GM18508 (cell line): Measurements from ENCODE around the gene TOP3A.

Experiments used
- ATAC-seq: cut with Tn5 transposase; IDR thresholded peaks from one replicate; pipeline ENCODE4 v1.9.1; 2021; ENCODE audit warnings: moderate number of reproducible peaks; ENCODE audit not compliant: insufficient read depth, unreplicated experiment

TOP3A gene

GRCh38 chr17:18236494-18236893 lies 78.3 kb downstream of the TOP3A start:
- no peak for ATAC-seq

- no peak for ATAC-seq
These were observed 79.0 kb downstream of the TOP3A start for GRCh38 chr17:18235743-18236256.

- ATAC-seq, result no peak
These were observed 79.9 kb downstream of the TOP3A start for GRCh38 chr17:18234853-18235380.

GRCh38 chr17:18233803-18234518 lies 80.8 kb downstream of the TOP3A start:
- no peak for ATAC-seq

- ATAC-seq, result no peak
These were observed 83.6 kb downstream of the TOP3A start for GRCh38 chr17:18231164-18231563.

- ATAC-seq, result no peak
These were observed 84.3 kb downstream of the TOP3A start for GRCh38 chr17:18230288-18231141.

- no peak for ATAC-seq
These were observed 85.0 kb downstream of the TOP3A start for GRCh38 chr17:18229771-18230170.

- ATAC-seq, result no peak
These were observed 85.5 kb downstream of the TOP3A start for GRCh38 chr17:18229254-18229653.

- ATAC-seq, result no peak
These were observed 86.6 kb downstream of the TOP3A start for GRCh38 chr17:18228176-18228682.

- ATAC-seq, result no peak
These were observed 87.2 kb downstream of the TOP3A start for GRCh38 chr17:18227635-18228034.

- no peak for ATAC-seq
These were observed 88.4 kb downstream of the TOP3A start for GRCh38 chr17:18226284-18226945.

GRCh38 chr17:18225642-18226283 lies 89.0 kb downstream of the TOP3A start:
- ATAC-seq, result no peak

- ATAC-seq, result no peak
These were observed 89.6 kb downstream of the TOP3A start, which contains the start of gene LLGL1 for GRCh38 chr17:18225121-18225641. LLGL1 (plus strand) TSS chr17:18225635; CDS start chr17:18225683, 48 bp downstream.

- ATAC-seq, result no peak
These were observed 90.2 kb downstream of the TOP3A start for GRCh38 chr17:18224387-18225120.

- no peak for ATAC-seq
These were observed 90.8 kb downstream of the TOP3A start for GRCh38 chr17:18224053-18224386.
